OCI-M2 (cell line): ENCODE measurements around the gene UTP18.
"Not testable (repeated sequence)": the region's sequence is repeated elsewhere in the genome, so short reads cannot be mapped to it uniquely, and the experiment has no call there.

Experiments used
- DNase-seq: peaks from one replicate; lab custom pipeline; 2025; ENCODE audit not compliant: unreplicated experiment; lab: John Stamatoyannopoulos, UW

UTP18 gene

DNA sequence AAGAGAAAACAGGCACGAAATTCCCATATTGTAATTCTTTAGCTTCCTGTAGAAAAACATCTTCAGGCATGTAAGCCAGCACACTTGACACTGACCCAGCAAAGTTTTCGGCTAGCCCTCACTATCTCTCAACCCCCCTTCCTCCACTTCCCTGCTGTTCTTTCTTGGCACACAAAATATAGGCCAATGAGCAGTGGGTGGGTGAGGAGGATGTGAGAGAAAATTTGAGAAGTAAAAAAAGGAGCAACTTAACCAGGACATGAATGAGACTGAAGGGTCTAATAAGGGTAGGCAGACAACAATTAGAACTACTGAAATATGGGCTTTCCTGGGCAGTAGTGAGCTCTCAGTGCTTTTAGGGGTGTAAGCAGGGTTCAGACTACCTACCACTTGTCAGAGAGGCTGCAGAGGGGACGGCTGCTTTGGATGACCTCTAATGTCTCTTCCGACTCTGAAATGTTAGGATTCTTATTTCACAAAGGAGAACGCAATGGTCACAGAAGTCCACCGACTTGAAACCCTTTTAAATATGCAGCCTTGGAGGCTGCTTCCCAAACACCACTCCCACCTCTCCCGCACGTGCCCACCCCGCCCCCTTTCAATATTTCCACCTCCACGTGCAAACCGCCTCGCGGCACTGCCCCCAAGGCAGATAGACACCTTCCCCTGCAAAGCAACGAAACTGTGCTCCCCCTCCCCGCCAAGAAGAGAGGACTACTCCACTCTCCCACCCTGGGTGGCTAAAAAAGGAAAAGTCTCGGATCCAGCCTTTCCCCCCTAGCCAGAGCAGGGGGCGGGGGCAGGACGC is 1.4 kb upstream of the UTP18 start:
- no peak for DNase-seq

DNA sequence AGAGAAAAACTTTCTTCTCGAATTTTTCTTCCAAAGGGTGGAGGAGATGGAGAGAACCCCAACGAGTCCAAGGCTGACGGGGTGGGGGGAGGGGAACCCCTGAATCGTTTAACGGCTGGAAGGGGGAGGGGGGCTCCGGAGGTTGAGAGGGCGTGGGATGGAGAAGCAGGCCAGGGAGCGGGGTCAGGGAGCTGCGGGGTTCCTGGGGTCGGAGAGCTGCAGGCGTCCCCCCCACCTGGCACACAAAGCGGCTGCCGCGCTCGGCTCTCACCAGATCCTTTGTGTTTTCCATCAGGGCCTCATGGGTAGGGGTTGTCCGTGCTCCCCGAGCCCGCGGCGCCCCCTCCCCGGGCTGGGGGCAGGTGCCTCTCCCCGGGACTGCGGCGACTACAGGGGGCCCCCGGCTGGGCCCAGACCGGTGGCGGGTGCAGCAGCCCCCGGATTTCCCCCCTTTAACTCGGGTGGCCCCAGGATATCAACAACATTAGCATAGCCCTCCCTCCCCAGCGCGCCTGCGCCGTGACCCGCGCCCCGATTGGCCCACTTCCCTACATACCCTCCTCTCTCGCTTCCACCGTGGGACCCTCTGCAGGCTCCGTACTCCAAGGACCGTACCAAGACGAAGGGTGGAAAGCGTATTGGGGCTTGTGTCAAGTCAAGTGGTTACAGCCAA is 646 bp upstream of the UTP18 start, which contains the start of gene MBTD1:
Gene MBTD1 (minus strand): TSS at position 486 of the 673 bp plus-strand sequence. CDS start 34,888 bp downstream, outside the sequence.
- no peak for DNase-seq

DNA sequence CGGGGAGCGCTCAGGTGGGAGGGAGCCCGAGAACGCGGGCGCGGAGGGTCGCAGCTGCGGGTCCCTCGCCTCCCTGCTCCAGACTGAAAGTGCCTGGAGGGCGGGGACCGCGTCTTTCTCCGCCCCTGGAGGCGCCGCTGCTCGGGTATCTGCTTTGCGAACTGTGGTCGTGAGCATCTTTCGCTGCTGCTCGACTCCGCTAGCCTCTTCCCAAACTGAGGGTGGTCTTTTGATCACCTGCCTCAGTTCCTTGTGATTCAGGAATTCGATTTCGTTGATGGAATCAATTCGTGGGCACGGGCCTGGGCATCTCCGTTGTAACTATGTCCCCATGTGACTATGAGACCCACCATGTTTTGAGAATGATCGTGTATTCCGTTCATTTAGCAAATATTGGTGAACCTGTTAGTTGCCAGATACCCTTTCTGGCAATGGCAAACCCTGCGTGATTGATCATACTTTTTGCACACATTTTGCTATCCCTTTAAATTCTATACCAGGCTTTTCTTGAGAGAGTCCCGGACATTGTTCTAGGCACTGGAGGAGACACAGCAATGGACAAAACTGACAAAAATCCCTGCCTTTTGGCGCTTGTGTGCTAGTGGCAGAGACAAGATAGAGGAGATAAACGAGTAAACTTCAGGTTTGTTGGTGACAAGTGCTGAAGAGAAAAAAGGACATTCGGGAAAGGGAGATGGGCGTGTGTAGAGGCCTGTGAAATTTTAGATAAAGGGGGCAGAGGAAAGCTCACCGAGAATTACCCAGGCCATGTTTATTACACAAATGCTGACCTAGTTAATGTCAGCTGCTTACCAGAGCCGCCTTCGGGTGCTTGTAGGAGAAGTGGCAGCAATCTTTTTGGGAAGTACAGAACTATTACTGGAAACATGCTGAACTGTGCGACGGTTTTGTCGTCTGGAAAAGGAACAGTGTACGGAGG is 948 bp downstream of the UTP18 start:
- no peak for DNase-seq

DNA sequence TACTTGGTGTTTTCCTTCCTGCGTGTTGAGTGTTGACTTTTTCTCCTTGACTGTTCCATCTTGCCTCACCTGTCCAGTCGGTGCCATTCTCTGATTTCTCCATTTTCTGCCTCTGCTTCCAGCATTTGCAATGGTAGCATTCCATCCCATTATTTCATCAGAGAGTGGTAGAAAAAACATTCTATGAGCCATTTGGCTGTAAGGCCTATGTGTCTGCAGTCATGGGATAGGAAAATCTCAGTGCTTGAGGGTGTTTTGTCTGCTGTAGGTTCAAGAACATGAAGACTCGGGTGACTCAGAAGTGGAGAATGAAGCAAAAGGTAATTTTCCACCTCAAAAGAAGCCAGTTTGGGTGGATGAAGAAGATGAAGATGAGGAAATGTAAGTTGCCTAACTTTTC is 2.7 kb downstream of the UTP18 start:
- DNase-seq = no peak

DNA sequence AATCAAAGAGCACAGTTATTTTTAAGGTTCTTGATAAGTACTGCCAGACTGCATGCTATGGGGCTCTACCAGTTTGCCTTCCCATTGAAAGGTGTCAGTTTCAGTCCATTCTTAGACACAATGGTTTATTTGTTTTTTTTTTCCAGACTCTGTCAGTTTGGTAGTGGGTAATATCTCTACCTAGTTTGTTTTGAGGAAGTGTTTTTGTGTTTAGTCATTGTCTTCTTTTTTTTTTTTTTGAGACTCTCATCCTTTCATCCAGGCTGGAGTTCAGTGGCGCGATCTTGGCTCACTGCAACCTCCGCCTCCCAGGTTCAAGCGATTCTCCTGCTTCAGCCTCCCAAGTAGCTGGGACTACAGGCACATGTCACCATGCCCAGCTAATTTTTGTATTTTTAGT is 4.1 kb downstream of the UTP18 start:
- DNase-seq = not testable (repeated sequence)

DNA sequence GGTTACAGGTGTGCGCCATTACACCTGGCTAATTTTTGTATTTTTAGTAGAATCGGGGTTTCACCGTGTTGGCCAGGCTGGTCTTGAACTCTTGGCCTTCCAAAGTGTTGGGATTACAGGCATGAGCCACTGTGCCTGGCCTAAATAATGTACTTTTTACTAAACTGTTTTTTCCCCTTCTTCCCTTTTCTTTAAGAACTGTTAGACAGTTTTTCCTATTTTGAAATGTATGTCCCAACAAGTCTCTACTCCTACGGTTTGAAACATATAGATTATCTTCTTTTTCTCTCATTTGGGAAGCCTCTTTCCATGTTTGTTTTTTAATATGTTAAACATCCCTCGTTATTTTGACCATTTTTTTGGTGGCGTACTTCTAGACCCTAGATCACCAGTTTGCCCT is 9.6 kb downstream of the UTP18 start:
- no peak for DNase-seq

DNA sequence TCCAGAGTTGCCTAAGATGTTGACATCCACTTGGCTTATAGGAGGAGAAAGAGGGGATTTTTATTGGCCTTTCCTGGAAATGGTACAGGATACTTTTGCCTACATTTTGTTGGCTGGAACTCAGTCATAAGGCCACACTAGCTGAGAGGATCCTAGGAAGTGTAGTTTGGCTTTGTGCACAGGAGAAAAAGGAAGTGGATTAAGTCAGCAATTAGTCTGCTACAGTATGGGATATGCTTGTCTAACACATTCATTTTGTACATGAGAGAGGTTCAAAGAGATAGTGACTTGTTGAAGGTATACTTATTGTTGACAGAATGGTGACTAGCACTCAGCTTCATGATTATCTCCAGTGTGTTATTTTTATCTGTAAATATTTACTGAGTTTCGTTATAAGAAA is 10.3 kb downstream of the UTP18 start:
- DNase-seq = no peak

DNA sequence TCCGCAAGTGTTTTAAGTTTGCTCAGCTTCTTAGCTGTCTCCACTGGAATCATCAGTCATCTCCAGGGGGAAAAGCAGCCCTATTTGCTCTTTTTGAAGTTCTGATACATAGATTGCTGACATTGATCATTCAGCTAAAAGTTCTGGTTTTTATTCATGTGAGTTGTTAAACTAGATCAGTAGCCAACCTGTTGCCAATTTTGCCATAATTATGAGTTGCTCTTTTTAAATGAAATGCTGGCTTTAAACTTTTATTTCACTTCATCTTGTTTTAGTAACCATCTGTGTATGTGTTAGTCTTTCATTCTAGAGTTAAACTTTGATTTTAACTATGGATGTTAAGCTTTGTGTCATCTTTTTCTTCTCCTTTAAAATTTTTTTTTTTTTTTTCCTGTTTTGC is 12.5 kb downstream of the UTP18 start:
- no peak for DNase-seq

DNA sequence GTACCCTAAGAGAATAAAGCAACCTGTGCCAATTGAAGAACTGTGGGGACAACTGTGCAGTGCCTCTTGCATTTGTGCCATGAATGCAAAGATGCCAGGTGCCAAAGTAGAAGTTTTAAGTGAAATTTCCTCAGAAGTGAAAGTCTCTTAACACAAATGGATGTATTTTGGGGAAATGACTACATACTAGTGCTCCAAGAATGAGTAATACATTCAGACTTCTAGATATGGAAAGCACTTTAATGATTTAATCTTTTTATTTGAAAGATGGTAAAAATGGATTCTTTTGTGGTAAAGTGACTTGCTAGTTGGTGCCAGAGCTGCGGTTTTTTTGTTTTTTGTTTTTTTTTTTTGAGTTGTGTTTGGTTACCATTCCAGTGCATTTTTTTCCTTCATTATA is 15.0 kb downstream of the UTP18 start:
- no peak for DNase-seq

DNA sequence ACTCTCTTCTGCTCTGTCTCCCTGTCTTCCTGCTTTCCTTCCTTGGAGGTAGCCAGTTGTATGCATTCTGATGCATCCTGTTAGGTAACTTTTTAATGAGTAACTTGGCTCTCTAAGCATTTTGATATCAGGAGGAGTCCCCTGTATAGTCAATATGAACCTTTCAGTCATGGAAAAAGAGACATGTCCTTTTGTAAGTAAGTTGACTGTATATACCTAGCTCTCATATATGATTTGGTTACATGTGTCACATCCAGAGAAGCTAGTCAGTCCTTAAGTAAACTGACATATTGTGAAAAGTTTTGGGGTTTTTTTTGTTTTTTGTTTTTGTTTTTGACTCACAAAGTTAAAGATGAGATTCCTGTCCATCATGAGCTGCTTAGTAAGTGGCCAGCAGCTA is 18.8 kb downstream of the UTP18 start:
- no peak for DNase-seq

DNA sequence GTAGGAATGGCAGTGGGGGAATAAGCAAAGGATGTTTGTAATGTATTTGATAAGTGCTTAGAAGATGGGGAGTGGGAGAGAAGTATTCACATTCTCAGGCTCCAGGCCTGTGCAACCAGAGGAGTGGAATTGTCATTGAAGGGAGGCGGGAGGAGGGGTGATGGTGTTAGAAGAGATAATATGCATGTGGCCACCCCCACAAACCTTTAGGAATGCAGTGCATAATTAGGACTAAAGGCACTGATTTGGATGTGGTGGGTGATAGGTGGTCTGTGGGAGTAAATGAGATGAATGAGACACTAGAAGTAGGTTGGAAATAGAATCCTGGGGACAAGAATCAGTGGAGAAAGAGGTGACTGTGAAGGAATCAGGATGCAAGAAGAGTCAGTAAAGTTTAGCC is 27.1 kb downstream of the UTP18 start:
- no peak for DNase-seq

DNA sequence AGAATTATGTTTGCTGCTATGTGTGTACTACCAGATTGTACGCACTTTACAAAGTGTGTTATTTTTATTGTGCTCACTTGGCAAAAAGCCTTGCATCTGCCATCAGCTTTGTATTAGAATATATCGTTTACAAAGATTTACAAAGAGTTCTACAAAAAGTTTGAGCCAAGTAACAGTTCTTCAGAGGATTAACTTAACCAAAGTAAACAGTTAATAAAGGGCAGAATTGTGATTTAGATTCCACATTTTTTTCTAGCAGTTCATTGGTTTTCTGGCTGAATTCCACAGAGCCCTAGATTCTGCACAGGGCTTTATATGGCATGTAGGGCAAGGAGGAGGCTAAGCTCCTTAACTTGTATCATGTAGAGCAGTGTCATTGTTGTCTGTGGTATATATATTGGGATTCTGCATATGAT is 29.4 kb downstream of the UTP18 start:
- no peak for DNase-seq

DNA sequence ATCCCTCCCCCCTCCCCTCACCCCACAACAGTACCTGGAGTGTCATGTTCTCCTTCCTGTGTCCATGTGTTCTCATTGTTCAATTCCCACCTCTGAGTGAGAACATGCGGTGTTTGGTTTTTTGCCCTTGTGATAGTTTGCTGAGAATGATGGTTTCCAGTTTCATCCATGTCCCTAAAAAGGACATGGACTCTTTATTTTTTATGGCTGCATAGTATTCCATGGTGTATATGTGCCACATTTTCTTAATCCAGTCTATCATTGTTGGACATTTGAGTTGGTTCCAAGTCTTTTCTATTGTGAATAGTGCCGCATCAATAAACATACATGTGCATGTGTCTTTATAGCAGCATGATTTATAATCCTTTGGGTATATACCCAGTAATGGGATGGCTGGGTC is 34.0 kb downstream of the UTP18 start:
- DNase-seq = not testable (repeated sequence)

DNA sequence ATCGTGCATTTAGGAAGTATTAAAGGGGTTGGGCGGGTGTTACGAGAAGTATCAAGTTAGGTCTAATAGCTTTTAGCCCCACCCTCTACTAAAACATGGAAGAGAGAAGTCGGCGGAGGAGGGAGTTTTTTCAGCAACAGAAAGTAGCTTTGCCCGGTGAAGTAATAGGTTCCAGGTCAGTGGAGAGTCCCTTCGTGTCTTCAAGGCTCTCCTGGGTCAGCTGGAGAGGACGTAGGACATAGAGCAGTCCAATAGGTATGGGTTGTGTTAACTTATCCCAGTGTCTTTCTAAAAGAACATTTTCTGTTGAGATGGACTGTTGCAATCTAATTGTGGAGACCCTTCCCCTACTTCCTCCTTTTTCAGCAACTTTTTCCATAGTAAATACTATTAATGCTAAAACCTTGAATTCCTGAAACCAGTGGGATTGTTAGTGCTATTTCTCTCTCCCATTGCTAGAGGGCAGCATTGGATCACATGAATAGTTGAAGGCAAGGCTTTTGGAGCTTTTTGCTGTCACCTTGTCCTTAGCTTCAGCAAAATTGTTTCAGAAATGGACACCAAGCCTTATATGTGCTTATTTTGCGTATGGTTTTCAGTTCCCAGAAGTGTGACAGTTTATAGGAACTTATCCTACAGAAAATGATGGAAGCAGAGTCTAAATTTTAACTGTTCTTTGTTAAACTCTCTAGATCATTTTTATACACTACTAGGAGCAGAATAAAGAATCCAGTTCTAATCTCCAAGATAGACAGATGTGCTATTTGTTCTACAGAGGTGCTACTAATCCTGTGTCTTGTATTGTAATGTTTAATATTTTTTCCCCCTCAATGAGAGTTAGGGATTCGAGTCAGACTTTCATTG is 38.4 kb downstream of the UTP18 start:
- DNase-seq = no peak

DNA sequence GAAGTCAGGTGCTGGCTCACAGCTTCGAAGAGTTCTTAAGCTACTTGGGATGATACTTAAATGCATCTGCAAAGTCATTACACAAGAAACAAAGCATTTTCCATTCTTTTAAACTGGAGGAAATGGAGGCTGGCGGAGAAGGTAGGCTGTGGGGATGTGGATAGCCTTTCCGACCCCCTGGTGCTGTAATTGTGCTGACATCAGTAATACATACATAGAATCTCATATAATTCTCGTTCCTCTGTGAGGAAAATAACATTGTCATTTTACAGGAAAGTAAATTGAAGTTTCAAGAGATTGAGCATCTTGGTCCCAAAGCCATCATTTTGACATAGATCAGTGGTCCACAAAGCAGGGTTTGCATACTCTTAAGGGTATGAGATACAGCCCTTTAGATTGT is 39.5 kb downstream of the UTP18 start:
- no peak for DNase-seq

DNA sequence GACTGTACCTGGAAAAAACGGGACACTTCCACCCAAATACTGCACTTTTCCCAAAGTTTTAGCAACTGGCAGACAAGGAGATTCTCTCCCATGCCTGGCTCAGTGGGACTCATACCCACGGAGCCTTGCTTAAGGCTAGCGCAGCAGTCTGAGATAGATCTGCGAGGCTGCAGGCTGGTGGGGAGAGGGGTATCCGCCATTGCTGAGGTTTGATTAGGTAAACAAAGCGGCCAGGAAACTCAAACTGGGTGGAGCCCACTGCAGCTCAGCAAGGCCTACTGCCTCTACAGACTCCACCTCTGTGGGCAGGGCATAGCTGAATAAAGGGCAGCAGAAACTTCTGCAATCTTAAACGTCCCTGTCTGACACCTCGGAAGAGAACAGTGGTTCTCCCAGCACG is 44.8 kb downstream of the UTP18 start:
- no peak for DNase-seq

DNA sequence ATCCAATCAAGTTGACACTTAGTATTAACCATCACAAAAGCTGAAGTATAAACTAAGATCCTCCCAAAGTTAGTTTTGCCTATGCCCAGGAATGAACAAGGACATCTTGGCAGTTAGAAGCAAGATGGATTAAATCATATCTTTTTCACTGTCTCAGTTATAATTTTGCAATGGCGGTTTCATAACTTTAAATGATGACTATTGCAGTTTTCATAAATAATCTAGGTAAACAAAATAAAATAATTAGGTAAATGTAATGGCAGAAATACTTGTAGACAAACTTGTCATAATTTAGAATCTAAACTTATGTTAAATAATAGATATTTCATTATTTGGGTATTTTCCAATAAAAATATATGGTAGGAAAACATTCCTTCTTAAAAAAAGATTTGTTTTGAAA is 51.7 kb downstream of the UTP18 start:
- not testable (repeated sequence) for DNase-seq

DNA sequence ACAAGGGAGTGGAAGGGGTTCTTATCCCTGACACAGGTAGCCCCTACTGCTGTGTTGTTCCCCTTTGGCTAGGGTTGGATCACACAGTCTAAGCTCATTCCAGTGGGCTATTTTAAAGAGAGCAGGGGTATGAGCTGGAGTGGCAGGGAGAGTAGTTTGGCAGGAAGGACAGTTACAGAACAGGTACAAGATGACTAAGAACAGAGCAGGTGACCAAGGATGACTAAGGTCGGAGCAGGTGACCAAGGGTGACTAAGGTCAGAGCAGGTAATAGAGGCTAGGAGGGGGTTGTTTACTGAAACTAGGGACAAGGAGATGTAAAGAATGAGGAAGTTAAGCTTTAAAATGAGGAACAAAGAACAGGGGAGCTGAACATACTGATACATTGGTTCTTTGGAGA is 58.8 kb downstream of the UTP18 start:
- DNase-seq = no peak

DNA sequence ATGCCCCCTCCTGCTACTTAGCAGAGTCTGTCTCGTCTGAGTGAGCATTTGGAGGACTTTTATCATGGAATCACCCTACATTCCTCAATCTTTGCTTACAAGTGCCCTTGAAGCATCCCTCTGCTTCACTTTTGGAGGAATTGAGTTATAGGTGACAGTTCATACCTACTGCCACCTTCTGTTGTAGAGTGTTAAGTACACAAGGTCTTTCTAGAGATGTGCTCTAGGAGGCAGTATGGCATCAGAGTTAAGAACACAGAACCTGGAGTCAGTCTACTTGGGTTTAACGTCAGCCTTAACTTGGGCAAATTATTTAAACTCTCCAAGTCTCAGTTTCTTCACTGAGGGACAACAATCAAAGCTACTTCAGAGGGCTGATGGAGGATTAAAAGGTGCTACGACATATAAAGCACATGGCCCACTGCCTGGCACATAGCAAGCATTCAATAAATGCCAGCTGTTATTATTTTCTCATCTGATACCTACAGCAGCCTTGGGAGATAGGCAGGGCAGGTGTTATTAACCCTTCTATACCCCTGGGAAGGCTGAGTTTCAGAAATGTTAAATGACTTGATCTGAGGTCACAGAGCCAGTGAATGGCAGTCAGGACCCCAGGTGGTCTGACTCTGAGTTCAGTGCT is 62.2 kb downstream of the UTP18 start:
- no peak for DNase-seq

DNA sequence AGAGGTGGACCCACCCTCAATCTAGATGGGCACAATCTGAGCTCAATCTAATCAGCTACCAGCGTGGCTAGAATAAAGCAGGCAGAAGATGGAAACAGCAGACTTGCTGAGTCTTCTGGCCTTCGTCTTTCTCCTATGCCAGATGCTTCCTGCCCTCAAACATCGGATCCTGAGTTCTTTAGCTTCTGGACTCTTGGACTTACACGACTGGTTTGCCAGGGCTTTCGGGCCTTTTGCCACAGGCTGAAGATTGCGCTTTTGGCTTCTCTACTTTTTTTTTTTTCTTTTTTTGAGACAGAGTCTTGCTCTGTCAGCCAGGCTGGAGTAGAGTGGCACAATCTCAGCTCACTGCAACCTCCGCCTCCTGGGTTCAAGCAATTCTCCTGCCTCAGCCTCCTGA is 65.1 kb downstream of the UTP18 start:
- no peak for DNase-seq
